ENCODE measurements around the gene CEACAM19. TPM values are rescaled to one million over a fixed set of nuclear protein-coding genes. Genes with fewer than 3 reads are reported as not detected.

Gene CEACAM19
- total RNA-seq, 1 experiment from 2014 or later: 3.5 TPM

GRCh38 chr19:44690131-44690440, 18.8 kb downstream of the CEACAM19 start:
- no peak overlapping the region; a peak in 1 of 5 replicates for H3K4me3 Mint-ChIP-seq

More at GRCh38 chr19:44690131-44690440, 18.8 kb downstream of the CEACAM19 start:
- no peaks in the 10 kb centered on the region for H3K36me3 Mint-ChIP-seq (ENCODE audit: insufficient read depth in 1 of 3, low read depth in 3 of 3)
- H3K4ac ChIP-seq (ENCODE audit: low read depth, low read length): no peak overlapping the region
- no peak for DNase-seq
- no peak overlapping the region for H3K18ac ChIP-seq (ENCODE audit: insufficient read length, low read depth, low read length)
- H3K4me1 ChIP-seq (ENCODE audit: insufficient read depth, low read length): peaks cover 2% of the 10 kb centered on the region; the same call in 1 of the 2 replicates
- H4K91ac ChIP-seq (ENCODE audit: insufficient read length, low read depth, low read length): no peak overlapping the region
- no peak overlapping the region for H2AFZ ChIP-seq (ENCODE audit: low read length)
- no peak overlapping the region for H4K8ac ChIP-seq (replicated peaks; ENCODE audit: insufficient read length, low read depth, low read length)
- no peak overlapping the region for H3K4me2 ChIP-seq (ENCODE audit: insufficient read depth, insufficient read length, low read length)
- H3K79me2 ChIP-seq (ENCODE audit: insufficient read depth, low read length): no peaks in the 10 kb centered on the region
- H2BK5ac ChIP-seq (ENCODE audit: insufficient read length, low read length): no peak overlapping the region
- no peak overlapping the region for H3K56ac ChIP-seq (ENCODE audit: insufficient read length, low read depth, low read length)
- no peaks in the 10 kb centered on the region for H3K9me3 Mint-ChIP-seq
- no peak overlapping the region for H2BK12ac ChIP-seq (ENCODE audit: insufficient read length, low read depth, low read length)
- no peaks in the 10 kb centered on the region for H3K27me3 ChIP-seq (ENCODE audit: insufficient read depth, low read length)
- no peak overlapping the region for H3K27ac Mint-ChIP-seq
- H3K23ac ChIP-seq (ENCODE audit: insufficient read length, low read depth, low read length): no peak overlapping the region
- no peak overlapping the region for H4K5ac ChIP-seq (ENCODE audit: insufficient read length, low read depth, low read length)
- no peak overlapping the region for H3T11ph ChIP-seq (ENCODE audit: low read length)
- H3K9ac ChIP-seq (ENCODE audit: extremely low read depth, insufficient read length, low read length): no peak overlapping the region
- H3K27me3 Mint-ChIP-seq (ENCODE audit: low read depth): peaks cover 9% of the 10 kb centered on the region
- no peak overlapping the region for H2BK20ac ChIP-seq (ENCODE audit: low read depth, low read length, poor library complexity, severe bottlenecking)
- no peak overlapping the region for H2BK15ac ChIP-seq (ENCODE audit: low read depth, low read length)
- no CpG with 5 or more reads among the region's 3 CpGs for WGBS (ENCODE audit: extremely low coverage, insufficient read length, low lambda C conversion rate)
- no peaks in the 10 kb centered on the region for H3K9me3 ChIP-seq (ENCODE audit: control insufficient read depth, low read depth, low read length)
- no peak for TF ChIP-seq CTCF (conservative IDR thresholded peaks at IDR 0.05)
- H3K27ac ChIP-seq (ENCODE audit: insufficient read length, low read depth, low read length): no peak overlapping the region
- H3K14ac ChIP-seq (ENCODE audit: insufficient read depth, low read length): no peak overlapping the region
- H2BK120ac ChIP-seq (ENCODE audit: low read depth, low read length, poor library complexity, severe bottlenecking): no peak overlapping the region
- no peak overlapping the region for H2AK5ac ChIP-seq (ENCODE audit: insufficient read length, low read length)
- no peaks in the 10 kb centered on the region for H4K20me1 ChIP-seq (ENCODE audit: control insufficient read depth, insufficient read depth, insufficient read length)
- no peaks in the 10 kb centered on the region for H3K79me1 ChIP-seq (ENCODE audit: insufficient read depth, low read depth, low read length, poor library complexity, severe bottlenecking)
- peaks cover 14 to 15% of the 10 kb centered on the region in 2 experiments for H3K4me1 Mint-ChIP-seq
- no peaks in the 10 kb centered on the region for H3K23me2 ChIP-seq (ENCODE audit: insufficient read length, low read depth, low read length, poor library complexity, severe bottlenecking)
